Prostate gland (tissue), 2 donors: ENCODE data around the gene MAPK9.

ENCODE experiments used
- CTCF ChIP-seq, 4 experiments: fragments of 200-600 bp in 2 of 4; fragments of 450-650 bp in 2 of 4; sonication (generic) in 2 of 4; IDR thresholded peaks; 1 replicate in 3 of 4; 2 replicates in 1 of 4; pipeline ENCODE4 v1.5.1; 2016 to 2019; ENCODE audit warnings: antibody characterized with exemption in 4 of 4, mild to moderate bottlenecking in 2 of 4, moderate library complexity in 2 of 4
- POLR2A ChIP-seq: fragments of 450-650 bp; IDR thresholded peaks from one replicate; pipeline ENCODE4 v1.6.1; 2016; ENCODE audit warnings: antibody characterized with exemption, mild to moderate bottlenecking
- POLR2AphosphoS5 ChIP-seq: sonication (generic); formaldehyde crosslinking; IDR thresholded peaks from one replicate; pipeline ENCODE4 v1.6.1; 2017; ENCODE audit warnings: antibody characterized with exemption

- TF ChIP-seq POLR2A, result no peak
- no peak for TF ChIP-seq CTCF (IDR thresholded peaks at IDR 0.05)
- no peak for TF ChIP-seq POLR2AphosphoS5
Measured at GRCh38 chr5:180287868-180288267, 4.0 kb downstream of the MAPK9 start.
